Activated T-cell treated with anti-CD3 and anti-CD28 coated beads, Interleukin-2, amount 50 U/mL, for 24 hours (primary cell): ENCODE measurements around the gene ERVV-1.

Experiments
- DNase-seq: peaks from one replicate; pipeline ENCODE4 v3.0.0-alpha.2; 2020
- H3K27ac Mint-ChIP-seq: 2 replicates; pipeline ENCODE4 v1.8.0; 2020; ENCODE audit warnings: mild to moderate bottlenecking, mixed read lengths
- H3K27me3 Mint-ChIP-seq: 2 replicates; pipeline ENCODE4 v1.8.0; 2020; ENCODE audit warnings: mixed read lengths
- H3K36me3 Mint-ChIP-seq: 2 replicates; pipeline ENCODE4 v1.8.0; 2020; ENCODE audit warnings: low read depth, mixed read lengths
- H3K4me1 Mint-ChIP-seq: 2 replicates; pipeline ENCODE4 v1.8.0; 2020; ENCODE audit warnings: low read depth, mixed read lengths
- H3K4me3 Mint-ChIP-seq: 2 replicates; pipeline ENCODE4 v1.8.0; 2020; ENCODE audit warnings: mild to moderate bottlenecking, moderate library complexity, mixed read lengths
- H3K9me3 Mint-ChIP-seq: 2 replicates; pipeline ENCODE4 v1.8.0; 2020; ENCODE audit warnings: mixed read lengths

The ERVV-1 gene

DNA sequence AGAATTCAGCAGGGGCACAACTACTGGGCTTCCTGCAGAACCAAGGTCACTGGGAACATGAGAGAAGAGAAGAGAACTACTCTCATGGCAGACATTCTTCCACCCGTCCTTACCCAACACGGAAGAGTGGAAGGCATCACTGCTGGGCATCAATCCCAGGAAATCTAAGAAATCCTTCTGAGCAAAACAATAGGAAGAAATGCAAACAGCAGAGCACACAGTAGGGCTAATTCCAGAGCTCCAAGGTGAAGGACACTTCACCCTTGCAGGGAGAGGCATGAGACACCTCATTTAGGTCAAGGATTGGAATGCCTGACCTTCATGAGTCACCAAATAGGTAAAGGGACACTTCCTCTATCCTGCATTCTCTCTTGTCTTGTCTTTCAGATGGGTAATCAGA is 33.7 kb downstream of the ERVV-1 start:
- peaks cover 19% of the 10 kb centered on the region for H3K36me3 Mint-ChIP-seq
- no peak for DNase-seq
- H3K9me3 Mint-ChIP-seq: peaks cover 28% of the 10 kb centered on the region
- H3K4me1 Mint-ChIP-seq: no peaks in the 10 kb centered on the region
- H3K4me3 Mint-ChIP-seq: no peak overlapping the region
- H3K27me3 Mint-ChIP-seq: no peaks in the 10 kb centered on the region
- no peak overlapping the region for H3K27ac Mint-ChIP-seq

- Mint-ChIP-seq H3K4me1 (peaks cover 2% of the 10 kb centered on the region), H3K4me3 (no peak overlapping the region), H3K9me3 (peaks cover 48% of the 10 kb centered on the region), H3K36me3 (peaks cover 39% of the 10 kb centered on the region), H3K27ac (no peak overlapping the region), H3K27me3 (peaks cover 15% of the 10 kb centered on the region)
- no peak for DNase-seq
Measured at GRCh38 chr19:53055117-53055516, 41.4 kb downstream of the ERVV-1 start.

GRCh38 chr19:53057904-53058580 is 44.3 kb downstream of the ERVV-1 start:
- DNase-seq: no peak
- Mint-ChIP-seq H3K27me3 (peaks cover 15% of the 10 kb centered on the region), H3K4me1 (peaks cover 2% of the 10 kb centered on the region), H3K4me3 (no peak overlapping the region), H3K36me3 (peaks cover 53% of the 10 kb centered on the region), H3K27ac (no peak overlapping the region), H3K9me3 (peaks cover 47% of the 10 kb centered on the region)
